ENCODE results near the gene ADGRF5.

ADGRF5 gene

DNA sequence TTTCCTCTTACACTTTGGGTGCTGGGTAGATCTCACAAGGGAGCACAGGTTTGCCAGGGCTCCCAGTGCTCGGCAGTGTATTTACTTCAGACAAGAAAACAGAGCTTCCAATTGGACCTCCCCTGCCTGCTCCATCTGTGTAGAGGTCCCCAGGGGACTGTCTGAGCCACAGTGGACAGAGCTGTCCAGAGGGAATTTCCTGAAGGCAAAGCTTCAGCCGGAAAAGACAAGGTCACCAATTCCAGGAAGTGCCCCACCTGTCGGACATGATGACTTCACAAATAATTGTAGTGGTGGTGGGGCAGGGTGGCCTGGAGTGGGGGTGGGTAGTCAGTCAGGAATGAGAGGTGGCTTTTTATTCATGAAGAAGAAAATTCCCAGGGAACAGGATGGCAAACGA is 18.6 kb downstream of the ADGRF5 start:
- no peaks in the 10 kb centered on the region for H3K36me3 ChIP-seq (ENCODE audit: control insufficient read depth, insufficient read depth, low read length)
- no peak overlapping the region for H3K9ac ChIP-seq (ENCODE audit: low read length)
- H3K27me3 ChIP-seq (ENCODE audit: control insufficient read depth, insufficient read depth, low read length) = no peaks in the 10 kb centered on the region
- H3K9me3 ChIP-seq (ENCODE audit: control insufficient read depth, low read length) = no peaks in the 10 kb centered on the region
- no peak overlapping the region for H3K4me3 ChIP-seq (ENCODE audit: low read length)
- peaks cover 6% of the 10 kb centered on the region for H3K4me1 ChIP-seq (ENCODE audit: control insufficient read depth, insufficient read depth, low read length)

DNA sequence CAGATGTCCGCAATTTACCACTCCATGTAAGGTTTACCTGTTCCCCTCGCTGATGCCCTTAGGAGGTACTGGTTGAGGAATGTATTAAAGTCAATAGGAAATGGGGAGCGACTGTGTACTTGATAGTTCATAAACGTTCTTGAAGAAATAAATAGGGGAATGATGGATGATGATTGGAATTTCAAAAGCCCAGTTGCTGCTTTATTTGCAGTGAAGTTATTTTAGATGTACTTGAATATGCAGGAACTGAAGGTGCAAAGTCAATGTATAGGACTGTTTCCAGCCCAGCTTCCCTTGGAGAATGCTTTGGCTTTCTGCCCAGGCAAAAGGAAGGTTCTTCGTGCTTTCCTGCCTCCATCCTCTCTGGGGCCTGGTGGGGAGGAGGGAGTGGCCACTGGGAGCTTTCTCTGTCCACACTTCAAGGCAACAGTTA is 19.8 kb downstream of the ADGRF5 start:
- Histone ChIP-seq H3K27me3 (ENCODE audit: control insufficient read depth, insufficient read depth, low read length) (no peaks in the 10 kb centered on the region), H3K36me3 (ENCODE audit: control insufficient read depth, insufficient read depth, low read length) (no peaks in the 10 kb centered on the region), H3K4me3 (ENCODE audit: low read length) (no peak overlapping the region), H3K4me1 (ENCODE audit: control insufficient read depth, insufficient read depth, low read length) (peaks cover 6% of the 10 kb centered on the region), H3K9ac (ENCODE audit: low read length) (no peak overlapping the region), H3K9me3 (ENCODE audit: control insufficient read depth, low read length) (no peaks in the 10 kb centered on the region)

DNA sequence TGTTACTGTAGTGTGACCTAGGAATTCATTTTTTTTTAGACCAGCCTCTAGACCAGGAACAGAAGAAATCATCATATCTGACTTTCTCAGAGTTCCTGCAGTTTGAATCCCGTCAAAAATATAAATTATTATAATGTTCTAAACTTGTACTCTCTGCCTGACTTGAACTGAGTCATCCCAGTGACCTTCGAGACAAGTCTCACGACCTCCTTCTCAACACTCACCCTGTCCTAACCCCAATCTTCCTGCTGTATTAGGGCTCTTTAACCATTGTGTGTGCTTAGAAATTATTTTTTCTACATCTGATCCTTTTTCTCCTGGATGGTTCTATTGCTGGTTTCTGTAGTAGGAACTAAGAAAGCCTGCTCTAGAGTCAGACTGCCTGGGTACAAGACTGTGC is 21.5 kb downstream of the ADGRF5 start:
- Histone ChIP-seq H3K27me3 (ENCODE audit: control insufficient read depth, insufficient read depth, low read length) (no peaks in the 10 kb centered on the region), H3K36me3 (ENCODE audit: control insufficient read depth, insufficient read depth, low read length) (no peaks in the 10 kb centered on the region), H3K4me3 (ENCODE audit: low read length) (no peak overlapping the region), H3K9ac (ENCODE audit: low read length) (no peak overlapping the region), H3K9me3 (ENCODE audit: control insufficient read depth, low read length) (no peaks in the 10 kb centered on the region), H3K4me1 (ENCODE audit: control insufficient read depth, insufficient read depth, low read length) (peaks cover 12% of the 10 kb centered on the region)

DNA sequence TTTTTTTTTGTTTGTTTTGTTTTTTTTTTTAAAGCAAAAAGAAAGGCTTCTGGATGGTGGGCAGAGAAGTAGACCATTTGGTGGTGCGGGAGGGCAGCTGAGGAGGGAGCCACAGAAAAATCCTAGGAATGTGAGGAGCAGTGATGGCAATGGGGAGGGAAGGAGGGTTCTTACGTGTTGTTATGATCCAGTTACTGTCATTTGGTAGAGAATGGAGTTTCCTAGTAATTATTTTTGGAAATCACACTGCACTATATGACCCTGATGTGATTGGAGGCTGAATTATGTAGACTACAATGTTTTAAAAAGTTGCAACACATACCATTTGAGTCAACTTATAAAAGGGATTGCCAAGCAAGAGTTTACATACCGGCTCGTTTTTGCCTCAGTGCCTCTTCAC is 22.1 kb downstream of the ADGRF5 start:
- peaks cover 14% of the 10 kb centered on the region for H3K4me1 ChIP-seq (ENCODE audit: control insufficient read depth, insufficient read depth, low read length)
- H3K9ac ChIP-seq (ENCODE audit: low read length) = no peak overlapping the region
- no peaks in the 10 kb centered on the region for H3K9me3 ChIP-seq (ENCODE audit: control insufficient read depth, low read length)
- H3K36me3 ChIP-seq (ENCODE audit: control insufficient read depth, insufficient read depth, low read length) = no peaks in the 10 kb centered on the region
- H3K4me3 ChIP-seq (ENCODE audit: low read length) = no peak overlapping the region
- H3K27me3 ChIP-seq (ENCODE audit: control insufficient read depth, insufficient read depth, low read length) = no peaks in the 10 kb centered on the region

DNA sequence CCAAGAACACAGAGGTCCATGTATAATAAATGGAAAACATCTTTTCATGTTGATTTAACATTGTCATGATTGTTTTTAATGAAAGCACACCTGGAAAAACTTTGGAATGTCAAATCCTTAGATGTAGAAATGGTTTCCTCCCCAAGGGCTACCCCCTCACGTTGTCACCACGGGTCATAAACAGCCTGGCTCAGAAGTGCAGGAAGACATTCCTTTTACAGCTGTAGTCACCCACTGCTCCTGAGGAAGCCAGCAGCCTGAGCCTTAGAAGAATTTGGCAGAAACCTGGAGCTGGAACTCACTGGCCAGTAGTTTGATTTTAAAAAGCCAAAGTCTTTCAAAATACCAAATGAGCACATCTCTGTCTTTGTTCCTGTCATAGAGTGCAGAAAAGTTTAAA is 23.7 kb downstream of the ADGRF5 start:
- H3K4me3 ChIP-seq (ENCODE audit: low read length) = no peak overlapping the region
- H3K27me3 ChIP-seq (ENCODE audit: control insufficient read depth, insufficient read depth, low read length) = no peaks in the 10 kb centered on the region
- no peaks in the 10 kb centered on the region for H3K36me3 ChIP-seq (ENCODE audit: control insufficient read depth, insufficient read depth, low read length)
- peaks cover 22% of the 10 kb centered on the region for H3K4me1 ChIP-seq (ENCODE audit: control insufficient read depth, insufficient read depth, low read length)
- no peak overlapping the region for H3K9ac ChIP-seq (ENCODE audit: low read length)
- H3K9me3 ChIP-seq (ENCODE audit: control insufficient read depth, low read length) = no peaks in the 10 kb centered on the region

DNA sequence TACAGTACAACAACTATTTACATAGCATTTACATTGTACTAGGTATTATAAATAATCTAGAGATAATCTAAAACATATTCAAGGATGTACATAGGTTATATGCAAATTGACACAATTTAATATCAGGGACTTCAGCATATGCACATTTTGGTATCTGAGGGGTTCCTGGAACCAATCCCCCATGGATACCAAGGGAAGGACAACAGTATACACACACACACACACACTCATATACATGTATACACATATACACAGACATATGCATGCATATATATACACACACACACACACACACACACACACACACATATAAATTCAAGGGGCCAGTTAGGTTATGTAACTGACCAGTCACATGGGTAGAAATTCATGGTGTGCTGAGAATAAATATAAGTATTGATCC is 24.9 kb downstream of the ADGRF5 start:
- Histone ChIP-seq H3K4me3 (ENCODE audit: low read length) (no peak overlapping the region), H3K4me1 (ENCODE audit: control insufficient read depth, insufficient read depth, low read length) (peaks cover 20% of the 10 kb centered on the region)

DNA sequence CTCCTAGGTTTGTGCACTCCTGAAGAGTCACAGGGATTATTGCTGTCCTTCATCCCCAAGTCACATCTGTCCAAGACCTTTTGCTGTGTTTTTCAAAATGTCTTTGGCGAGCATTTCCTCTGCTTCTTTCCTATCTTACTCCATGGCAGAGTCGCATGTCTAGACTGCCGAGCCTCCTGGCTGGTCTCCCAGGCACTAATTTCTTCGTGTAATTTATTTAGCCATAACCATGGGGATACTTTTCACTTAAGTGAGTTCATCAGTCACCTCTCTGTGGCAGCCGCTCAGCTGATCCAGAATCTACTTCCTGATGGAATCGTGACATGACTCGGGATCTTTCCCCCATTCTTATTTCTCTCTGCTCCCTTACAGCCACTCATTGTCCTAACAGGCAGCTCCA is 25.8 kb downstream of the ADGRF5 start:
- peaks cover 24% of the 10 kb centered on the region for H3K4me1 ChIP-seq (ENCODE audit: control insufficient read depth, insufficient read depth, low read length)
- H3K36me3 ChIP-seq (ENCODE audit: control insufficient read depth, insufficient read depth, low read length) = no peaks in the 10 kb centered on the region
- no peaks in the 10 kb centered on the region for H3K27me3 ChIP-seq (ENCODE audit: control insufficient read depth, insufficient read depth, low read length)
- H3K4me3 ChIP-seq (ENCODE audit: low read length) = no peak overlapping the region
- H3K9me3 ChIP-seq (ENCODE audit: control insufficient read depth, low read length) = no peaks in the 10 kb centered on the region
- no peak overlapping the region for H3K9ac ChIP-seq (ENCODE audit: low read length)

More for the DNA sequence above, 24.9 kb downstream of the ADGRF5 start:
- Histone ChIP-seq H3K36me3 (ENCODE audit: control insufficient read depth, insufficient read depth, low read length) (no peaks in the 10 kb centered on the region), H3K27me3 (ENCODE audit: control insufficient read depth, insufficient read depth, low read length) (no peaks in the 10 kb centered on the region), H3K9me3 (ENCODE audit: control insufficient read depth, low read length) (no peaks in the 10 kb centered on the region), H3K9ac (ENCODE audit: low read length) (no peak overlapping the region)

DNA sequence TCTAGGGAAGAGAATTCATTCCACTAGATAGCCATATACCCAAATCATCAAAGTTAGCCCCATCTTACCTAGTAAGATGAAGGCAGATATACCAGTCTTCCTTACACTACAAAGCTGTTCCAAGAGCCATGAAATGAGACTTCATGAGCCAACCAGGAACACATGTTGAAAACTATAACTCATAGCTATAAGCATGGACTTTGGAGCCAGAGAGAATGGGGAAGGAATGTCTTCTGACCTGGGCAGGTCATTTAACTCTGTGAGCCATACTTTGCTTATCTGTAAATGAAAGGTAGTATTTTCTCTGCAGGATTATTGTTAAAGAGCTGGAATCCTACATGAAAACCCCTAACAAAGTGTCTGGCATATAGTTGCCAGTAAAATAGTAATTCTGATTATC is 27.3 kb downstream of the ADGRF5 start:
- H3K9me3 ChIP-seq (ENCODE audit: control insufficient read depth, low read length) = no peaks in the 10 kb centered on the region
- no peak overlapping the region for H3K9ac ChIP-seq (ENCODE audit: low read length)
- no peaks in the 10 kb centered on the region for H3K27me3 ChIP-seq (ENCODE audit: control insufficient read depth, insufficient read depth, low read length)
- H3K36me3 ChIP-seq (ENCODE audit: control insufficient read depth, insufficient read depth, low read length) = no peaks in the 10 kb centered on the region
- H3K4me3 ChIP-seq (ENCODE audit: low read length) = no peak overlapping the region
- H3K4me1 ChIP-seq (ENCODE audit: control insufficient read depth, insufficient read depth, low read length) = peaks cover 24% of the 10 kb centered on the region

DNA sequence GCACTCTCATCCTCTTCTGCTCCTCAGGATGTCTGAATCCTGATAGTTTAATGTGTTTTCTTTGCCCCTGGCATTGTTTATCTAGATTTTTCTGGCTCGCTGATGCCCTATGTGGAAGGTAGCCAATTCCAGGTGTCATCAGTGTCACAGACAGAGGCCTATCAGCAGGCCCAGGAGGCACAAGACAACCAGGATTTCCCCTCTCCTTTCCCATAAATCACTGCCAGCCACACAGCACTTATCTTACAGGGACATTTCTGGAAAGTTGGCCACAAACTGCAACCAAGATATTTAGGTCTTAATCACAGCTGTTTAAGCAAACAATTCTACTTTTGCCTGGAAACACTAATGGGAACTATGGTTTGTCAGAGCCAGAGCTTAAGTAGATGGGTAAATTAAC is 28.1 kb downstream of the ADGRF5 start:
- H3K9me3 ChIP-seq (ENCODE audit: control insufficient read depth, low read length) = no peaks in the 10 kb centered on the region
- H3K4me3 ChIP-seq (ENCODE audit: low read length) = no peak overlapping the region
- no peak overlapping the region for H3K9ac ChIP-seq (ENCODE audit: low read length)
- peaks cover 24% of the 10 kb centered on the region for H3K4me1 ChIP-seq (ENCODE audit: control insufficient read depth, insufficient read depth, low read length)
- no peaks in the 10 kb centered on the region for H3K27me3 ChIP-seq (ENCODE audit: control insufficient read depth, insufficient read depth, low read length)
- no peaks in the 10 kb centered on the region for H3K36me3 ChIP-seq (ENCODE audit: control insufficient read depth, insufficient read depth, low read length)

DNA sequence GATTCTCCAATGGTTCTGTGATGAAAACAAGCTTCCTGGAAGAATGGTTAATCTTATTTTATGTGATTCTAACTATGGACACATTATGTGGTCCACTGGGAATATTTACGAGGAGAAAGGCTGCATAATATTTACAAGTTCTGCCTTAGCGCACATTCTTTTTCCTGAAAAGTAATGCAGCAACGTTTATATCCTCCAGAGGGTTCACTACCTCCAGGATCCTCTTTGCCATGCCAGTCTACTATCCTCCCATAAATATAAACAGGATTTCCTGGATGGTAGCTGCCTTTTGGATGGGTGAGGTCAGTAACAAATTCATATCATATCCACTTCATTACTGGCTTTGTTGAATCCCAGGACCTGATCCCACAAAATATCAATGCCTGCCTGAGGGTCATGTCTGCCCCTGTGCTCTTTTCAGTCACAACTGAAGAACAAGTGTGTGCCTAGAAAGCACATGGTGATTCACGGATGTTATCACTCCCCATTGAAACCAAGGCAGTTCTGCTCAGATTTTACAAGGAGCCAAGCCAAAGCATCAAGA is 30.4 kb downstream of the ADGRF5 start:
- H3K27me3 ChIP-seq (ENCODE audit: control insufficient read depth, insufficient read depth, low read length) = no peaks in the 10 kb centered on the region
- H3K4me3 ChIP-seq (ENCODE audit: low read length) = no peak overlapping the region
- H3K9ac ChIP-seq (ENCODE audit: low read length) = no peak overlapping the region
- no peaks in the 10 kb centered on the region for H3K9me3 ChIP-seq (ENCODE audit: control insufficient read depth, low read length)
- no peaks in the 10 kb centered on the region for H3K36me3 ChIP-seq (ENCODE audit: control insufficient read depth, insufficient read depth, low read length)
- peaks cover 24% of the 10 kb centered on the region for H3K4me1 ChIP-seq (ENCODE audit: control insufficient read depth, insufficient read depth, low read length)

DNA sequence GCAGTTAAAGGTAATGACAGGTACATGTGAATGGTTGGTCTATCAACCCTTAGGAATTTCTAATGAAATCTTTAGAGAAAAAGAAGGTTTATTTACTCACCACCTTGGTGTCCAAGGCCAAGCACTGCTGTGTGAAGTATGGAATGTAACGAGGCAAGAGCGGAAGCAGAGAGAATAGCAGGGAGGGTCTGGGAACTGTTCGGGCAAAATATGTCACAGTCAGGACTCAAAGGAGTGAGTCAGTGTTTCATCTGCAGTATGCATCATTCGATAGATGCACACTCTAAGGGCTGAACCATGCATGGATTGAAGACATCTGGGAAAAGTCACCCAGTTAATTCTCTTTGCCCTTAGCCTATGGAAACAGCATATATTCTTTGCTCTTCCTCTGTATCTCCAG is 33.2 kb downstream of the ADGRF5 start:
- Histone ChIP-seq H3K9me3 (ENCODE audit: control insufficient read depth, low read length) (no peaks in the 10 kb centered on the region), H3K27me3 (ENCODE audit: control insufficient read depth, insufficient read depth, low read length) (no peaks in the 10 kb centered on the region), H3K4me1 (ENCODE audit: control insufficient read depth, insufficient read depth, low read length) (peaks cover 7% of the 10 kb centered on the region), H3K36me3 (ENCODE audit: control insufficient read depth, insufficient read depth, low read length) (no peaks in the 10 kb centered on the region), H3K9ac (ENCODE audit: low read length) (no peak overlapping the region), H3K4me3 (ENCODE audit: low read length) (no peak overlapping the region)

DNA sequence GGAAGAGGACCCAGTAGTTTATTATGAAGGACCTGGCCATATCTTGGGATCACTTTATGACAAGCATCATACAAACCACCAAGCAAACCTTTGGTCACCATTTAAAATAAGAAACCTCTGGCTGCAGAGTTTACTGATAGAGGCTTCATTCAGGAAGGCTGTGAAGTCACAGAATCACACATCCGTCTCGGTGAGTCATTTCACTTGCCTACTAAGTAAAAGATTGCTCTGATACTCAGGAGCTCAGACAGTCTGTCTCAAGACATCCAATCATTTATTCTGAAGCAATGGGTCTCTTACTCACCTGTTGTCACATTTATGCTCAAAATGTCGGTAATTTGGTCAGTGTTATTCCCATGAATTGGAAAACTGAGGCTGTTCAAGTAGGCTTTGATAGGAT is 33.7 kb downstream of the ADGRF5 start:
- H3K9ac ChIP-seq (ENCODE audit: low read length) = no peak overlapping the region
- H3K36me3 ChIP-seq (ENCODE audit: control insufficient read depth, insufficient read depth, low read length) = no peaks in the 10 kb centered on the region
- peaks cover 4% of the 10 kb centered on the region for H3K4me1 ChIP-seq (ENCODE audit: control insufficient read depth, insufficient read depth, low read length)
- H3K9me3 ChIP-seq (ENCODE audit: control insufficient read depth, low read length) = no peaks in the 10 kb centered on the region
- no peak overlapping the region for H3K4me3 ChIP-seq (ENCODE audit: low read length)
- no peaks in the 10 kb centered on the region for H3K27me3 ChIP-seq (ENCODE audit: control insufficient read depth, insufficient read depth, low read length)

DNA sequence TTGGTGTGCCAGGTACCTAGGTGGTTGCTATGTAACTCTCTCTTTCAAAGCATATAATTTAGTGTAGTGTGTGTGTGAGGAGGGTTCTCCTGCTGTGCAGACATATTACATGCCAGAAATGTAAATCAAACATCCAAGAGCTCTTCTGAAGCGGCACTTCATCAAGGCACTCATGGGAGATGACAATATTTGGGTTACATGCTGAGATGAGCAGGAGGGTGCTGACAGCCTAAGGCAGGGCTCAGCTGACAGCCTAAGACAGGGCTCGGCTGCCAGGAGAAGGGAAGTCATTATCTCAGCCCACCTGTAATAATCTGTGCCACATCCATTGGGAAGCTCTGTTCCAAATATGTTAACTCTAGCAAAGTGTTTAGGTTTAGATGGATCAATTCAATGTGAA is 39.1 kb downstream of the ADGRF5 start:
- no peaks in the 10 kb centered on the region for H3K36me3 ChIP-seq (ENCODE audit: control insufficient read depth, insufficient read depth, low read length)
- no peaks in the 10 kb centered on the region for H3K27me3 ChIP-seq (ENCODE audit: control insufficient read depth, insufficient read depth, low read length)
- H3K4me3 ChIP-seq (ENCODE audit: low read length) = no peak overlapping the region
- H3K4me1 ChIP-seq (ENCODE audit: control insufficient read depth, insufficient read depth, low read length) = no peaks in the 10 kb centered on the region
- H3K9me3 ChIP-seq (ENCODE audit: control insufficient read depth, low read length) = no peaks in the 10 kb centered on the region
- H3K9ac ChIP-seq (ENCODE audit: low read length) = no peak overlapping the region
